ENCODE measurements around the gene PLAC1. TPM values are rescaled to one million over a fixed set of nuclear protein-coding genes. Genes with fewer than 3 reads are reported as not detected.

The PLAC1 gene
- total RNA-seq, 1 donor, result not detected

DNA sequence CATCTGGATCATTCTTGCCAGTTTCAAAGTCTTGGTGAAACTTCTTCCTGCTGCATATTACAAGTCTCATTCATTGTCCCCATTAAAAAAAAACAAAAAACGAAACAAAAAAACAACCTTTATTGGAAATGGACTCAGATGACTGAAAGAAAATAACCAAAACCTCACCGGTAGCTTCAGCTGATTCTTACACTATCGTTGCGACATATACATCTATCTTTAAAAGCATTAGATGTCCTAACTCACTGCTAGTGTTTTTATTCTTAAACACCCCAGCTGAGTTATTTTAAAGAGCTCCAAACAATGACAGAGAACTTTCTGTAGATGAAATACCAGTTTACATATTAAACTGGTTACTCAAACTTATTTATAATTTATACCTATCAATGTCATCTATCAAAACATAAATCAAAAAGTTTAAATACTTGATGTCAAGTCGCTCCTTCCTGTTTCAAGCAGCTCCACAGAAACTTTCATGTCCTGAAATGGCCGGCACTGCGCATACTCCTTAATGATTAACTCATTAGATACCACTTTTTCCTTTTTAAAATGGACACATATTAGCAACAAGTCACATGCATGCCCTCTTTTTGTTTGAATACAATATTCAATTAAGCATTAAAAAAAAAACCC is 111.1 kb downstream of the PLAC1 start:
- no peak overlapping the region for H3K27ac ChIP-seq (ENCODE audit: low read depth, low read length)

DNA sequence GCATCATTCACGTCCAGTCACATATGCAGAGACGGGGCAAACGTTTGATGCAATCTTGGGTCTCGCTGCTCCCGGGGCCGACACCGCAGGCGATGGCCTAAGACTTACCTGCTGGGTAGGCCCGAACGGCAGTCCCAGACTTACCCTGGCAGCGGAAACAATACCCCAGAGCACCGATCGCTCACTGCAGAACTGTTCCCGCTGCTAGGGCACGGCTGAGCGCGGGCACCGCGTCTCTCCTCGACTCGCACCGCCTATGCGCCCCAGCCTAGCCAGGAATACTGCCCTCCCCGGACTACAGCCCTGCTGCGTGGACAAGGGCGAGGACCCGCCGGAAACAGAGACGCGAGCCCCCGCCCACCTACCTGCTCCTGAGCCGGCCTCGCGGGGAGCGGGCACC is 112.1 kb downstream of the PLAC1 start:
- TF ChIP-seq, protein P1, sequence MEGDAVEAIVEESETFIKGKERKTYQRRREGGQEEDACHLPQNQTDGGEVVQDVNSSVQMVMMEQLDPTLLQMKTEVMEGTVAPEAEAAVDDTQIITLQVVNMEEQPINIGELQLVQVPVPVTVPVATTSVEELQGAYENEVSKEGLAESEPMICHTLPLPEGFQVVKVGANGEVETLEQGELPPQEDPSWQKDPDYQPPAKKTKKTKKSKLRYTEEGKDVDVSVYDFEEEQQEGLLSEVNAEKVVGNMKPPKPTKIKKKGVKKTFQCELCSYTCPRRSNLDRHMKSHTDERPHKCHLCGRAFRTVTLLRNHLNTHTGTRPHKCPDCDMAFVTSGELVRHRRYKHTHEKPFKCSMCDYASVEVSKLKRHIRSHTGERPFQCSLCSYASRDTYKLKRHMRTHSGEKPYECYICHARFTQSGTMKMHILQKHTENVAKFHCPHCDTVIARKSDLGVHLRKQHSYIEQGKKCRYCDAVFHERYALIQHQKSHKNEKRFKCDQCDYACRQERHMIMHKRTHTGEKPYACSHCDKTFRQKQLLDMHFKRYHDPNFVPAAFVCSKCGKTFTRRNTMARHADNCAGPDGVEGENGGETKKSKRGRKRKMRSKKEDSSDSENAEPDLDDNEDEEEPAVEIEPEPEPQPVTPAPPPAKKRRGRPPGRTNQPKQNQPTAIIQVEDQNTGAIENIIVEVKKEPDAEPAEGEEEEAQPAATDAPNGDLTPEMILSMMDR (IDR thresholded peaks at IDR 0.05; ENCODE audit: extremely low read depth, low read depth, low read length), result no peak
- Histone ChIP-seq H3K4me1 (ENCODE audit: insufficient read depth, low read length) (peaks cover 19% of the 10 kb centered on the region), H3K27me3 (ENCODE audit: insufficient read depth, low read length) (no peaks in the 10 kb centered on the region), H3K27ac (ENCODE audit: low read depth, low read length) (no peak overlapping the region), H4K20me1 (ENCODE audit: insufficient read depth, low read length) (no peaks in the 10 kb centered on the region), H3K79me2 (ENCODE audit: insufficient read depth, low read length) (peaks cover 19% of the 10 kb centered on the region), H3K4me3 (ENCODE audit: insufficient read depth, low read length) (no peak overlapping the region), H3K9me3 (ENCODE audit: low read depth, low read length) (no peaks in the 10 kb centered on the region), H3K4me2 (ENCODE audit: insufficient read depth, low read length) (no peak overlapping the region), H2AFZ (ENCODE audit: low read length) (no peak overlapping the region), H3K36me3 (ENCODE audit: insufficient read depth, low read length) (peaks cover 15% of the 10 kb centered on the region)
- DNase-seq (ENCODE audit: insufficient read length, low spot score, missing footprints), result peak; percentile 73

More for the DNA sequence above, 111.1 kb downstream of the PLAC1 start:
- DNase-seq (ENCODE audit: insufficient read length, low spot score, missing footprints), result peak; percentile 73
- H3K4me1 ChIP-seq (ENCODE audit: insufficient read depth, low read length), result peaks cover 27% of the 10 kb centered on the region
- no peak overlapping the region for H2AFZ ChIP-seq (ENCODE audit: low read length)
- H3K27me3 ChIP-seq (ENCODE audit: insufficient read depth, low read length), result no peaks in the 10 kb centered on the region
- peaks cover 15% of the 10 kb centered on the region for H3K36me3 ChIP-seq (ENCODE audit: insufficient read depth, low read length)
- no peaks in the 10 kb centered on the region for H3K9me3 ChIP-seq (ENCODE audit: low read depth, low read length)
- TF ChIP-seq, protein P1 (IDR thresholded peaks at IDR 0.05; ENCODE audit: extremely low read depth, low read depth, low read length), result no peak
- H3K4me3 ChIP-seq (ENCODE audit: insufficient read depth, low read length), result peak overlapping the region; percentile 81
- H3K79me2 ChIP-seq (ENCODE audit: insufficient read depth, low read length), result peaks cover 19% of the 10 kb centered on the region
- H3K4me2 ChIP-seq (ENCODE audit: insufficient read depth, low read length), result peak overlapping the region; percentile 83
- no peaks in the 10 kb centered on the region for H4K20me1 ChIP-seq (ENCODE audit: insufficient read depth, low read length)

DNA sequence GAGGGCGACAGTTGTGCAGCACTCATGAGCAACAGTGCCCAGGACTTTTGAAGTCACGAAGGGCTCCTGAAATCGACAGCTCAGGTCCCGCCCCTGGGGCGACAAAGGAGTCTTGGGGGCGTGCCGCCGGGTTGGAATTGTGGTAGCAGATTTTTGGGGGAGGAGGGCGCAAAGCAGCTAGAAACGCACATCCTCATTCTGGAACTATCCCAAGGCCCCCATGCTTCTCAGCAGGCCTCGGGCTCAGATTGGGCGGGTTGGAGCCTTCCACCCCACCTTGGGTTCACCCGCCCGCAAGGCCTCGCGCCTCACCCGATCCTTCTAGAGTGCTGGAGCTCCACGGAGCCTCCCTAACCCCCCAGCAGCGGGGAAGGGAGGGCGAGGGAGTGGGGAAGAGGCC is 112.8 kb downstream of the PLAC1 start:
- Histone ChIP-seq H3K27ac (ENCODE audit: low read depth, low read length) (no peak overlapping the region), H3K36me3 (ENCODE audit: insufficient read depth, low read length) (peaks cover 15% of the 10 kb centered on the region), H3K79me2 (ENCODE audit: insufficient read depth, low read length) (peaks cover 19% of the 10 kb centered on the region), H3K27me3 (ENCODE audit: insufficient read depth, low read length) (no peaks in the 10 kb centered on the region), H3K9me3 (ENCODE audit: low read depth, low read length) (no peaks in the 10 kb centered on the region), H3K4me2 (ENCODE audit: insufficient read depth, low read length) (no peak overlapping the region), H2AFZ (ENCODE audit: low read length) (no peak overlapping the region), H4K20me1 (ENCODE audit: insufficient read depth, low read length) (no peaks in the 10 kb centered on the region), H3K4me3 (ENCODE audit: insufficient read depth, low read length) (no peak overlapping the region), H3K4me1 (ENCODE audit: insufficient read depth, low read length) (peaks cover 17% of the 10 kb centered on the region)
- no peak for DNase-seq (ENCODE audit: insufficient read length, low spot score, missing footprints)
- TF ChIP-seq, protein P1 (IDR thresholded peaks at IDR 0.05; ENCODE audit: extremely low read depth, low read depth, low read length), result no peak

DNA sequence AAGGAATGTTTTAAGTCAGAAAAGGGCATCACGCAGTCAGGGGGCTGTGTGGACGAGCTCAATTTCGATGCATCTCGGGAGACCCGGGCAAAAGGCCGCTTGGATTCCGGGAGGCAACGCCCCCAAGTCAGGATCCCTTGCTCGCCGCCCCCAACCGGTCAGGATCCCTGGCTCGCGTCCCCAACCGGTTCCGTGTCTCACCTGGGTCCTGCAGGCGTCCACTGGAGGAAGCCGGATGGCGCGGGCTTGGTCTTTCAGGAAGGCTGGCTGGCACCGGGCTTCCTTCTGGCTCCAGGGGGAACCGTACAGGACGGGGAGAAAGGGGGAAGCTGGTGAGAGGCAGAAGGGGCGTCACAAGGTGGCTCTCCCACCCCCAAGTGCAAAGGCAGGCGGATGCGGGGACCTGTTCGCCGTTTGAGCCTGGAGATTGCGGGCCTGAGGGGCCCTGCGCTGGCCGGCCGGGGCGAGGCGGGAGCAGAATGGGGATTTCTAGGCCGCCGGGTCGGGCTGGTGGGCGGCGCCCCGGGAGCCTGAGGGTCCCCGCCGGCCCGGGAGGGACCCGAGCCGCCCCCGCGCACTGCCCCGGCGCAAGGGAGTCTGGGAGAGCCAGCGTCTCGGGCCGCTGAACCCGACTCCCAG is 113.6 kb downstream of the PLAC1 start:
- Histone ChIP-seq H3K4me2 (ENCODE audit: insufficient read depth, low read length) (no peak overlapping the region), H3K79me2 (ENCODE audit: insufficient read depth, low read length) (peaks cover 19% of the 10 kb centered on the region), H4K20me1 (ENCODE audit: insufficient read depth, low read length) (no peaks in the 10 kb centered on the region), H3K27me3 (ENCODE audit: insufficient read depth, low read length) (no peaks in the 10 kb centered on the region), H3K4me3 (ENCODE audit: insufficient read depth, low read length) (no peak overlapping the region), H3K4me1 (ENCODE audit: insufficient read depth, low read length) (peaks cover 14% of the 10 kb centered on the region), H3K27ac (ENCODE audit: low read depth, low read length) (no peak overlapping the region), H3K36me3 (ENCODE audit: insufficient read depth, low read length) (peaks cover 15% of the 10 kb centered on the region), H3K9me3 (ENCODE audit: low read depth, low read length) (no peaks in the 10 kb centered on the region), H2AFZ (ENCODE audit: low read length) (no peak overlapping the region)
- TF ChIP-seq, protein P1 (IDR thresholded peaks at IDR 0.05; ENCODE audit: extremely low read depth, low read depth, low read length), result no peak
- no peak for DNase-seq (ENCODE audit: insufficient read length, low spot score, missing footprints)
